ENCODE data around the gene ARMC3. TPM values are rescaled to one million over a fixed set of nuclear protein-coding genes. Genes with fewer than 3 reads are reported as not detected.

Gene ARMC3
- total and polyA plus RNA-seq, 4 donors = 0.05 TPM; not detected in 3

GRCh38 chr10:23040002-23040401 is 112.1 kb downstream of the ARMC3 start:
- H3K4me1 ChIP-seq (ENCODE audit: control insufficient read depth in 4 of 4, insufficient read depth in 4 of 4, low read length in 3 of 4) = no peaks in the 10 kb centered on the region
- no peak overlapping the region for H3K4me3 ChIP-seq (ENCODE audit: low read depth in 1 of 3, low read length in 3 of 3)
- no peak overlapping the region for H3K27ac ChIP-seq (ENCODE audit: low read depth in 1 of 2, low read length in 2 of 2)
- no peaks in the 10 kb centered on the region for H3K36me3 ChIP-seq (ENCODE audit: control insufficient read depth in 4 of 4, insufficient read depth in 3 of 4, low read depth in 1 of 4, low read length in 3 of 4)
- H3K9me3 ChIP-seq (ENCODE audit: control insufficient read depth in 4 of 4, low read length in 3 of 4) = peaks cover 0 to 5% (median 0%) of the 10 kb centered on the region in 4 donors
- no peak for DNase-seq (ENCODE audit: low spot score)
- TF ChIP-seq ZBTB33 (IDR thresholded peaks at IDR 0.05) (no peak), TAF1 (conservative IDR thresholded peaks at IDR 0.05) (no peak), MAX (IDR thresholded peaks at IDR 0.05) (no peak)
- no peaks in the 10 kb centered on the region for H3K27me3 ChIP-seq (ENCODE audit: control insufficient read depth in 4 of 4, insufficient read depth in 4 of 4, low read length in 3 of 4)
- WGBS = 92% methylated on average over 2 of the region's 2 CpGs
- no peak overlapping the region for H3K9ac ChIP-seq (ENCODE audit: low read depth in 1 of 2, low read length in 2 of 2)

- DNase-seq (ENCODE audit: low spot score) = no peak
These were observed 118.2 kb downstream of the ARMC3 start for GRCh38 chr10:23046027-23046426.

More at GRCh38 chr10:23046027-23046426, 118.2 kb downstream of the ARMC3 start:
- Histone ChIP-seq H3K27me3 (ENCODE audit: control insufficient read depth in 4 of 4, insufficient read depth in 4 of 4, low read length in 3 of 4) (peaks cover 0 to 9% (median 0%) of the 10 kb centered on the region in 4 donors), H3K36me3 (ENCODE audit: control insufficient read depth in 4 of 4, insufficient read depth in 3 of 4, low read depth in 1 of 4, low read length in 3 of 4) (no peaks in the 10 kb centered on the region), H3K4me1 (ENCODE audit: control insufficient read depth in 4 of 4, insufficient read depth in 4 of 4, low read length in 3 of 4) (no peaks in the 10 kb centered on the region), H3K9me3 (ENCODE audit: control insufficient read depth in 4 of 4, low read length in 3 of 4) (peaks cover 0 to 5% (median 0%) of the 10 kb centered on the region in 4 donors), H3K4me3 (ENCODE audit: low read depth in 1 of 3, low read length in 3 of 3) (no peak overlapping the region), H3K9ac (ENCODE audit: low read depth in 1 of 2, low read length in 2 of 2) (no peak overlapping the region), H3K27ac (ENCODE audit: low read depth in 1 of 2, low read length in 2 of 2) (no peak overlapping the region)
- WGBS = 70% methylated on average over 4 of the region's 4 CpGs
- no peak for TF ChIP-seq RXRA (IDR thresholded peaks at IDR 0.05)
- no peak for TF ChIP-seq RAD21 (IDR thresholded peaks at IDR 0.05)
- no peak for TF ChIP-seq GABPA (IDR thresholded peaks at IDR 0.05 in 1 of 2, conservative IDR thresholded peaks at IDR 0.05 in 1 of 2)
- no peak for TF ChIP-seq JUND (IDR thresholded peaks at IDR 0.05)
- no peak for TF ChIP-seq EGR1 (IDR thresholded peaks at IDR 0.05; ENCODE audit: low read depth in 2 of 2)
- TF ChIP-seq ATF3 (IDR thresholded peaks at IDR 0.05) = no peak
- TF ChIP-seq FOXA1 (IDR thresholded peaks at IDR 0.05) = no peak
- no peak for TF ChIP-seq HNF4A (conservative IDR thresholded peaks at IDR 0.05)
- no peak for TF ChIP-seq CTCF (IDR thresholded peaks at IDR 0.05; ENCODE audit: low read depth, low read length, missing input control)

All from liver (tissue), 9 donors.